Stomach smooth muscle (tissue), 2 donors: ENCODE measurements around the gene SUGP1.

Experiments used
- H3K27ac ChIP-seq: one replicate; pipeline ENCODE4 v1.7.0; 2013; ENCODE audit warnings: mild to moderate bottlenecking, low read length, inconsistent platforms
- H3K27me3 ChIP-seq, 2 donors: one replicate each; pipeline ENCODE4 v1.7.0; 2013; ENCODE audit warnings: low read length in 2 of 2; ENCODE audit not compliant: insufficient read depth in 2 of 2, control insufficient read depth in 1 of 2
- H3K36me3 ChIP-seq, 2 donors: one replicate each; pipeline ENCODE4 v1.7.0; 2013; ENCODE audit warnings: low read length in 2 of 2; ENCODE audit not compliant: control insufficient read depth in 2 of 2, insufficient read depth in 2 of 2
- H3K4me1 ChIP-seq: one replicate; pipeline ENCODE4 v1.7.0; 2013; ENCODE audit warnings: low read length; ENCODE audit not compliant: control insufficient read depth, insufficient read depth
- H3K4me3 ChIP-seq, 2 donors: one replicate each; pipeline ENCODE4 v1.7.0; 2013; ENCODE audit warnings: low read length in 2 of 2
- H3K9ac ChIP-seq, 2 donors: one replicate each; pipeline ENCODE4 v1.7.0; 2013; ENCODE audit warnings: low read length in 2 of 2, mild to moderate bottlenecking in 1 of 2
- H3K9me3 ChIP-seq, 2 donors: one replicate each; pipeline ENCODE4 v1.7.0; 2013; ENCODE audit warnings: low read length in 2 of 2; ENCODE audit not compliant: control insufficient read depth in 2 of 2
- donor health status: healthy.
- donor health status: Pancreatic carcinoma.

The SUGP1 gene

GRCh38 chr19:19300613-19301012 lies 19.7 kb downstream of the SUGP1 start:
- Histone ChIP-seq H3K9me3 (no peaks in the 10 kb centered on the region), H3K9ac (no peak overlapping the region), H3K27ac (no peak overlapping the region), H3K4me3 (no peak overlapping the region), H3K36me3 (peaks cover 34 to 37% of the 10 kb centered on the region in 2 donors), H3K27me3 (no peaks in the 10 kb centered on the region), H3K4me1 (no peaks in the 10 kb centered on the region)

DNA sequence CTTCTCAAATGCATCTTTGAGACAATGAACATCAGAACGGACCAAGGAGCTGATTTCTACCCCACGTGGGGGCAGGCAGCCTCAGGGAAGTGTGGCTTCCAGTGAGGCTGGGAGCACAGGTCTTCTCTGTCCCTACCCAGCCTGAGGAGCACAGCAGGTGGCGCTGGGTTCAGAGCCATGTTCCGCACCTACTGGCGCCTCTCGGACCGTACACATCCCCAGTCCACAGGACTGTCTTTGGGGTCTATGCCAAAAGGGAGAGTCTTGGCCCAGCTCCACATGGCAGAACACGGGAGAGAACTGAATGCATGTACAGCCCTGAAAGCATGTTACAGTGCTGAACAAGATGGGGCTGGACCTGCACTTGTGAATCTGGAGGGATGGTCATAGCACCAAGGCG lies 22.6 kb downstream of the SUGP1 start:
- H3K4me1 ChIP-seq = no peaks in the 10 kb centered on the region
- no peaks in the 10 kb centered on the region for H3K9me3 ChIP-seq
- H3K27me3 ChIP-seq = no peaks in the 10 kb centered on the region
- peaks cover 23 to 24% of the 10 kb centered on the region in 2 donors for H3K36me3 ChIP-seq
- no peak overlapping the region for H3K9ac ChIP-seq
- H3K27ac ChIP-seq = no peak overlapping the region
- no peak overlapping the region for H3K4me3 ChIP-seq

GRCh38 chr19:19296953-19297689 lies 23.2 kb downstream of the SUGP1 start:
- H3K9ac ChIP-seq = no peak overlapping the region
- H3K4me1 ChIP-seq = no peaks in the 10 kb centered on the region
- peaks cover 19 to 25% of the 10 kb centered on the region in 2 donors for H3K36me3 ChIP-seq
- H3K4me3 ChIP-seq = no peak overlapping the region
- H3K27ac ChIP-seq = no peak overlapping the region
- no peaks in the 10 kb centered on the region for H3K27me3 ChIP-seq
- H3K9me3 ChIP-seq = no peaks in the 10 kb centered on the region

DNA sequence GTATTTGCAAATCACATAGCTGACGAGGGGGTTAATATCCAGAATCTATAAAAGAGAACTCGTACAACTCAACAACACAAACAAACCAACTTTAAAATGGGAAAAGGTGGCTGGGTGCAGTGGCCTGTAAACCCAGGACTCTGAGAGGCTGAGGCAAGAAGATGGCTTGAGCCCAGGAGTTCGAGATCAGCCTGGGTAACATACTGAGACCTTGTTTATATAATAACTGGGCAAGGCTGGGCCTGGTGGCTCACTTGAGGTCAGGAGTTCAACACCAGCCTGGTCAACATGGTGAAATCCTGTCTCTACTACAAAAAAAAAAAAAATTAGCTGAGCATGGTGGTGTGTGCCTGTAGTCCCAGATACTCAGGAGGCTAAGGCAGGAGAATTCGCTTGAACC lies 25.4 kb downstream of the SUGP1 start:
- Histone ChIP-seq H3K4me1 (no peaks in the 10 kb centered on the region), H3K27me3 (no peaks in the 10 kb centered on the region), H3K9ac (no peak overlapping the region), H3K9me3 (no peaks in the 10 kb centered on the region), H3K4me3 (no peak overlapping the region), H3K36me3 (peaks cover 7 to 16% of the 10 kb centered on the region in 2 donors), H3K27ac (no peak overlapping the region)

DNA sequence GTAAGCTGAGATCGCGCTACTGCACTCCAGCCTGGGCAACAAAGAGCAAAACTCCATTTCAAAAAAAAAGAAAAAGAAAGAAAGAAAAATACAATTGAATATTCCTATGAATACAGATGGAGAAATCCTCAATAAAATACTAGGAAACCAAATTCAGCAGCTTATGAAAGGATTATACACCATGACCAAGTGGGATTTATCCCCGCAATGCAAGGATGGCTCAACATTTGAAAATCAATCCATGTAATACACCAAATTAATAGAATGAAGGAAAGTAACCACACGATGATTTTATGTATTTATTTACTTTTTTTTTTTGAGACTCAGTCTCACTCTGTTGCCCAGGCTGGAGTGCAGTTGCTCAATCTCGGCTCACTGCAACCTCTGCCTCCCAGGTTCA lies 27.7 kb downstream of the SUGP1 start:
- no peaks in the 10 kb centered on the region for H3K4me1 ChIP-seq
- no peak overlapping the region for H3K9ac ChIP-seq
- no peak overlapping the region for H3K27ac ChIP-seq
- no peak overlapping the region for H3K4me3 ChIP-seq
- H3K27me3 ChIP-seq = no peaks in the 10 kb centered on the region
- peaks cover 7 to 19% of the 10 kb centered on the region in 2 donors for H3K36me3 ChIP-seq
- no peaks in the 10 kb centered on the region for H3K9me3 ChIP-seq

DNA sequence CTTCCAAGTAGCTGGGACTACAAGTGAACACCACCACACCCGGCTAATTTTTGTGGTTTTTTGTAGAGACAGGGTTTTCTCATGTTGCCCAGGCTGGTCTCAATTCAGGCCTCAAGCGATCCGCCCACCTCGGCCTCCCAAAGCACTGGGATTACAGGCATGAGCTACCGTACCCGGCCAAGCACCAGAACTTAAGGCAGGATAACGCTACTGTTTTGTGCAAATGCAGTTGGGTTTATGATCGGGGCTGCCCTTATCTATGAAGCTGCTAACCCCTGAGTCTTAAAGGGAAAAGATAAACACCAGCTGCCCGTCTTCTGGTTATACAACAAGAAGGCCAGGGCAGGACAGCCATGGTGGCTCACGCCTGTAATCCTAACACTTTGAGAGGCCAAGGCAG lies 34.6 kb downstream of the SUGP1 start:
- no peak overlapping the region for H3K4me3 ChIP-seq
- no peaks in the 10 kb centered on the region for H3K9me3 ChIP-seq
- H3K9ac ChIP-seq = no peak overlapping the region
- no peaks in the 10 kb centered on the region for H3K27me3 ChIP-seq
- no peak overlapping the region for H3K27ac ChIP-seq
- no peaks in the 10 kb centered on the region for H3K4me1 ChIP-seq
- H3K36me3 ChIP-seq = peaks cover 19 to 34% of the 10 kb centered on the region in 2 donors

GRCh38 chr19:19280561-19280960 lies 39.7 kb downstream of the SUGP1 start:
- Histone ChIP-seq H3K4me3 (no peak overlapping the region), H3K36me3 (peaks cover 44 to 56% of the 10 kb centered on the region in 2 donors), H3K4me1 (no peaks in the 10 kb centered on the region), H3K9ac (no peak overlapping the region), H3K27ac (no peak overlapping the region), H3K9me3 (no peaks in the 10 kb centered on the region), H3K27me3 (no peaks in the 10 kb centered on the region)

DNA sequence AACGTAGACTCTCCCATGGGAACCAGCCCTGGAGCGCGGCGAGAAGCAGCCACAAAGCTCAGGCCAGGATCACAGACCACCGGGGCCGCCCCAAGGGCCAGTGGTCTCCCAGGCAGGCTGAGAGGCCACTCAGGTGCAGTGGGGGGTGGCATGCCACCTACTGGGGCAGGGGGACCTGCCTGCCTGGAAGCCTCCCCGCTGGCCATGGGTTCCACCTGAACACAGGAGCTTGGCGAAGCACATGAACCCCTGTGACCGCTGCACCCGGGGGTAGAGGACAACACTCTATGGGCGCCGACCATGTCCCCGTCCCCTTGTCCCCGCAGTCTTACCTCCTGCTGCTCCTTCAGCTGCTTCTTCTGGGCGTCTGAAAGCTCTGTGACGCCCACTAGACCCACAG lies 40.5 kb downstream of the SUGP1 start:
- Histone ChIP-seq H3K27me3 (no peaks in the 10 kb centered on the region), H3K27ac (no peak overlapping the region), H3K36me3 (peaks cover 44 to 54% of the 10 kb centered on the region in 2 donors), H3K9ac (no peak overlapping the region), H3K4me1 (no peaks in the 10 kb centered on the region), H3K9me3 (no peaks in the 10 kb centered on the region), H3K4me3 (no peak overlapping the region)

GRCh38 chr19:19279062-19279612 lies 41.2 kb downstream of the SUGP1 start:
- H3K4me3 ChIP-seq = no peak overlapping the region
- H3K9me3 ChIP-seq = no peaks in the 10 kb centered on the region
- H3K27me3 ChIP-seq = no peaks in the 10 kb centered on the region
- no peak overlapping the region for H3K9ac ChIP-seq
- peaks cover 39 to 50% of the 10 kb centered on the region in 2 donors for H3K36me3 ChIP-seq
- no peak overlapping the region for H3K27ac ChIP-seq
- no peaks in the 10 kb centered on the region for H3K4me1 ChIP-seq

GRCh38 chr19:19278315-19278714 lies 42.0 kb downstream of the SUGP1 start:
- H3K27ac ChIP-seq = no peak overlapping the region
- peaks cover 4% of the 10 kb centered on the region in 2 donors for H3K27me3 ChIP-seq
- peaks cover 35 to 46% of the 10 kb centered on the region in 2 donors for H3K36me3 ChIP-seq
- no peaks in the 10 kb centered on the region for H3K9me3 ChIP-seq
- H3K9ac ChIP-seq = no peak overlapping the region
- no peak overlapping the region for H3K4me3 ChIP-seq
- peaks cover 2% of the 10 kb centered on the region for H3K4me1 ChIP-seq

DNA sequence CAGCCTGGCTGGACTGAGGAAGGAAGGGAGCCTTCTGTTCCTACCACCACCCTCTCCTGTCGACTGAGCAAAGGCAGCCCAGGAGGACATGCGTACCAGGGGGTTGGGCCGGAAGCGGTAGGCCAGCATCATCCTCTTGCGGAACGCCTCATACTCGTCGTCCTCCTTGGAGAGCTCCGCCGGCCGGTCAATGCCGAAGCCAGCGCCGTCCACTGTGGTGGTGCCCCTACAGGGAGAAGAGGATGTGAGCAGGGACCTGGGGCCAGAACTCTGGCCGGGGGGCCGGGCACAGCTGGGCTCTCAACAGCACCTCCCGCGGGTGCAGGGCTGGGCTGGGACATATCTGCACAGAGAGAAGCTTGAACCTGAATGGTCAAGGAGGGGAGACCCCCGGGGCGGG lies 43.5 kb downstream of the SUGP1 start:
- Histone ChIP-seq H3K9ac (no peak overlapping the region), H3K36me3 (peaks cover 35 to 46% of the 10 kb centered on the region in 2 donors), H3K27ac (no peak overlapping the region), H3K4me3 (no peak overlapping the region), H3K27me3 (peaks cover 8 to 13% of the 10 kb centered on the region in 2 donors), H3K4me1 (peaks cover 3% of the 10 kb centered on the region), H3K9me3 (no peaks in the 10 kb centered on the region)
